DMS153 treated with DMSO at 0.1 percent for 48 hours (cell line): ENCODE data around the gene CALCR.

Experiments used
- DNase-seq: peaks from one replicate; lab custom pipeline; 2025; ENCODE audit not compliant: unreplicated experiment; lab: John Stamatoyannopoulos, UW

The CALCR gene

GRCh38 chr7:93453262-93453661 is 121.3 kb downstream of the CALCR start:
- DNase-seq: no peak

GRCh38 chr7:93448176-93448575 is 126.3 kb downstream of the CALCR start:
- DNase-seq: no peak

GRCh38 chr7:93447509-93447908 is 127.0 kb downstream of the CALCR start:
- DNase-seq: no peak

- DNase-seq: no peak
Measured at GRCh38 chr7:93442478-93443224, 131.9 kb downstream of the CALCR start.

GRCh38 chr7:93435791-93436190 is 138.7 kb downstream of the CALCR start:
- DNase-seq: no peak

- no peak for DNase-seq
Measured at GRCh38 chr7:93432130-93432529, 142.4 kb downstream of the CALCR start.

GRCh38 chr7:93430917-93431588 is 143.5 kb downstream of the CALCR start:
- no peak for DNase-seq

- no peak for DNase-seq
Measured at GRCh38 chr7:93429563-93429962, 145.0 kb downstream of the CALCR start.

- no peak for DNase-seq
Measured at GRCh38 chr7:93427107-93427506, 147.4 kb downstream of the CALCR start.

GRCh38 chr7:93426155-93426696 is 148.3 kb downstream of the CALCR start:
- no peak for DNase-seq

- DNase-seq: no peak
Measured at GRCh38 chr7:93414574-93414973, 159.9 kb downstream of the CALCR start.

GRCh38 chr7:93409324-93409723 is 165.2 kb downstream of the CALCR start:
- DNase-seq: no peak

- DNase-seq: no peak
Measured at GRCh38 chr7:93407239-93407638, 167.3 kb downstream of the CALCR start.

GRCh38 chr7:93402944-93403343 is 171.6 kb downstream of the CALCR start:
- no peak for DNase-seq

- DNase-seq: no peak
Measured at GRCh38 chr7:93399642-93400041, 174.9 kb downstream of the CALCR start.

- DNase-seq: no peak
Measured at GRCh38 chr7:93392984-93393383, 181.5 kb downstream of the CALCR start.

- no peak for DNase-seq
Measured at GRCh38 chr7:93390660-93391059, 183.9 kb downstream of the CALCR start.

- DNase-seq: no peak
Measured at GRCh38 chr7:93382362-93382761, 192.2 kb downstream of the CALCR start.

GRCh38 chr7:93378131-93378760 is 196.3 kb downstream of the CALCR start:
- no peak for DNase-seq

- no peak for DNase-seq
Measured at GRCh38 chr7:93375603-93376002, 198.9 kb downstream of the CALCR start.
